Activated CD4-positive, alpha-beta T cell treated with anti-CD3 and anti-CD28 coated beads for 48 hours (primary cell): Measurements from ENCODE around the gene FDX2.

ENCODE experiments used
- DNase-seq: peaks from one replicate; pipeline ENCODE4 v3.0.0-alpha.2; 2020

FDX2 gene

GRCh38 chr19:10295847-10296591 lies 19.8 kb downstream of the FDX2 start:
- DNase-seq, result no peak

DNA sequence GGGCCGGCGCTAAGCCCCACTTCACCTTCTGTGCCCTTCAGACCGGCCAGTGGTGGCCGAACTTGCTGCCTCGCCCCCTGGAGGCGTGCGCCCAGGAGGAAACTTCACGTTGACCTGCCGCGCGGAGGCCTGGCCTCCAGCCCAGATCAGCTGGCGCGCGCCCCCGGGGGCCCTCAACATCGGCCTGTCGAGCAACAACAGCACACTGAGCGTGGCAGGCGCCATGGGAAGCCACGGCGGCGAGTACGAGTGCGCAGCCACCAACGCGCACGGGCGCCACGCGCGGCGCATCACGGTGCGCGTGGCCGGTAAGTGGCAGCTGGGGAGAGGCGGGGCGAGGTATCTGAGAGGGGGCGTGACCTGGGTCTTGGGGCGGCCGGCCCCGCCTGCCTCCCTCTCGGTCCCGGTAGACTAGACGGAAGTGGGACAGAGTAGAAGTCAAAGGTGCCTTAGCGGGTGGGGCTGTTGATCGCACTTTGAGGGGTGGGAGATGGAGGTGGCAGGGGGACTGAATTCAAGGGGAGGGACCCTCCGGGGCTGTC lies 20.4 kb downstream of the FDX2 start:
- peak; percentile 66 for DNase-seq

GRCh38 chr19:10294368-10294697 lies 21.5 kb downstream of the FDX2 start:
- DNase-seq, result peak; percentile 17

- DNase-seq, result no peak
These were observed 22.0 kb downstream of the FDX2 start for GRCh38 chr19:10293637-10294367.

DNA sequence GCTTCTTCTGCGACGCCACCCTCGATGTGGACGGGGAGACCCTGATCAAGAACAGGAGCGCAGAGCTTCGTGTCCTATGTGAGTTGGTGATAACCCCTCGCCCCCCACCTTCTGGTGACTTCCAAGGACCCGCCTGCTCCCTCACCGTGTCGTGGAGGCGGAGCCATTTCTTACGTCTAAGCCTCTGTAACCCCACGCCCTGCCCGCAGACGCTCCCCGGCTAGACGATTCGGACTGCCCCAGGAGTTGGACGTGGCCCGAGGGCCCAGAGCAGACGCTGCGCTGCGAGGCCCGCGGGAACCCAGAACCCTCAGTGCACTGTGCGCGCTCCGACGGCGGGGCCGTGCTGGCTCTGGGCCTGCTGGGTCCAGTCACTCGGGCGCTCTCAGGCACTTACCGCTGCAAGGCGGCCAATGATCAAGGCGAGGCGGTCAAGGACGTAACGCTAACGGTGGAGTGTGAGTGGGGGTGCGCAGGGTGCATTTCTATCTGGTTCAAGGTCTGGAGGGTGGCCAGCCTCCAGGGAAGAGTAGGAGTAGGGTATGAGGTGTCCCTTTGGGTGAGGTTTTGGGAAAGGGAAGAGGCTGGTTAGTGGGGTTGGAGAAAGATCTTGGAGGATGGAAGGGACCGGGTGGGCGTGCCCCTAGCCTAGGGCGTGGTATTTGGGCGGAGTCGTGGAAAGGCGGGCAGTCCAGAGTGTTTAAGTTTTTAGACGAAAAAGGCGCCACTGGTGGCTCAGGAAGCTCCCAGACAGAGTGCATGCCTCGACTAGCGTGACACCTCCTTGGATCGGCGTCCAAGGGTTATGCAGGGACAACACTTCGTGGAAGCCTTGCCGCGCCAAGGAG lies 22.8 kb downstream of the FDX2 start:
- DNase-seq, result peak; percentile 34

- peak; percentile 89 for DNase-seq
These were observed 23.5 kb downstream of the FDX2 start for GRCh38 chr19:10292206-10292788.

GRCh38 chr19:10291554-10292205 lies 24.1 kb downstream of the FDX2 start:
- no peak for DNase-seq

- peak; percentile 67 for DNase-seq
These were observed 24.8 kb downstream of the FDX2 start for GRCh38 chr19:10290876-10291553.

GRCh38 chr19:10290357-10290875 lies 25.4 kb downstream of the FDX2 start:
- DNase-seq, result peak; percentile 24

GRCh38 chr19:10289836-10290356 lies 25.9 kb downstream of the FDX2 start, which contains the start of gene ICAM5:
Gene ICAM5, plus strand, starts transcription at chr19:10289952. Its CDS starts 92 bp downstream, at chr19:10290044.
- peak; percentile 56 for DNase-seq

DNA sequence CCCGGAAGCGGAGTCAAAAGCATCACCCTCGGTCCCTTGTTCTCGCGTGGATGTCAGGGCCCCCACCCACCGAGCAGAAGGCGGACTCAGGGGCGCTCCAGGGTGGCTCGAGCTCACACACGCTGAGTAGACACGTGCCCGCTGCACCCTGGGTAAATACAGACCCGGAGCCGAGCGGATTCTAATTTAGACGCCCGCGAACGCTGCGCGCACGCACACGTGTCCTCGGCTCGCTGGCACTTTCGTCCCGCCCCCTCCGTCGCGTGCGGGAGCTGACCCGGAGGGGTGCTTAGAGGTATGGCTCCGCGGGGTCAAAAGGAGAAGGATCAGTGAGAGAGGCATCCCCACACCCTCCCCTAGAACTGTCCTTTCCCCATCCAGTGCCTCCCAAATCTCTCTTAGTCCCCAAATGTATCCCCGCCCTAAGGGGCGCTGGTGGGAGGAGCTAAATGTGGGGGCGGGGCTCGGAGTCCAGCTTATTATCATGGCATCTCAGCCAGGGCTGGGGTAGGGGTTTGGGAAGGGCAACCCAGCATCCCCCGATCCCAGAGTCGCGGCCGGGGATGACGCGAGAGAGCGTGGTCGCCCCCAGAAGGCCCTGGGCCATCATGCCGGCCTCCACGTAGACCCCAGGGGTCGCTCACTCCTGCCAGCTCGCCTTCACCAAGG lies 26.5 kb downstream of the FDX2 start:
- peak; percentile 85 for DNase-seq

- peak; percentile 72 for DNase-seq
These were observed 27.1 kb downstream of the FDX2 start for GRCh38 chr19:10288662-10289166.

- peak; percentile 49 for DNase-seq
These were observed 28.7 kb downstream of the FDX2 start, which contains the start of gene ICAM4 for GRCh38 chr19:10286803-10287737. Gene ICAM4, plus strand, starts transcription at chr19:10286955. Its CDS starts 58 bp downstream, at chr19:10287013.

DNA sequence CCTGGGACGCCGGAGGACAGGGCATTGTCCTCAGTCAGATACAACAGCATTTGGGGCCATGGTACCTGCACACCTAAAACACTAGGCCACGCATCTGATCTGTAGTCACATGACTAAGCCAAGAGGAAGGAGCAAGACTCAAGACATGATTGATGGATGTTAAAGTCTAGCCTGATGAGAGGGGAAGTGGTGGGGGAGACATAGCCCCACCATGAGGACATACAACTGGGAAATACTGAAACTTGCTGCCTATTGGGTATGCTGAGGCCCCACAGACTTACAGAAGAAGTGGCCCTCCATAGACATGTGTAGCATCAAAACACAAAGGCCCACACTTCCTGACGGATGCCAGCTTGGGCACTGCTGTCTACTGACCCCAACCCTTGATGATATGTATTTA lies 30.4 kb downstream of the FDX2 start:
- no peak for DNase-seq

DNA sequence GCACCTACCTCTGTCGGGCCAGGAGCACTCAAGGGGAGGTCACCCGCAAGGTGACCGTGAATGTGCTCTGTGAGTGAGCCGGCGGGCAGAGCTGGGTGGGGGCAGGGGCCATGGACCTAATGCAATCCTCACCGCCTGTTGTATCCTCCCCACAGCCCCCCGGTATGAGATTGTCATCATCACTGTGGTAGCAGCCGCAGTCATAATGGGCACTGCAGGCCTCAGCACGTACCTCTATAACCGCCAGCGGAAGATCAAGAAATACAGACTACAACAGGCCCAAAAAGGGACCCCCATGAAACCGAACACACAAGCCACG lies 30.9 kb downstream of the FDX2 start:
- DNase-seq, result no peak

DNA sequence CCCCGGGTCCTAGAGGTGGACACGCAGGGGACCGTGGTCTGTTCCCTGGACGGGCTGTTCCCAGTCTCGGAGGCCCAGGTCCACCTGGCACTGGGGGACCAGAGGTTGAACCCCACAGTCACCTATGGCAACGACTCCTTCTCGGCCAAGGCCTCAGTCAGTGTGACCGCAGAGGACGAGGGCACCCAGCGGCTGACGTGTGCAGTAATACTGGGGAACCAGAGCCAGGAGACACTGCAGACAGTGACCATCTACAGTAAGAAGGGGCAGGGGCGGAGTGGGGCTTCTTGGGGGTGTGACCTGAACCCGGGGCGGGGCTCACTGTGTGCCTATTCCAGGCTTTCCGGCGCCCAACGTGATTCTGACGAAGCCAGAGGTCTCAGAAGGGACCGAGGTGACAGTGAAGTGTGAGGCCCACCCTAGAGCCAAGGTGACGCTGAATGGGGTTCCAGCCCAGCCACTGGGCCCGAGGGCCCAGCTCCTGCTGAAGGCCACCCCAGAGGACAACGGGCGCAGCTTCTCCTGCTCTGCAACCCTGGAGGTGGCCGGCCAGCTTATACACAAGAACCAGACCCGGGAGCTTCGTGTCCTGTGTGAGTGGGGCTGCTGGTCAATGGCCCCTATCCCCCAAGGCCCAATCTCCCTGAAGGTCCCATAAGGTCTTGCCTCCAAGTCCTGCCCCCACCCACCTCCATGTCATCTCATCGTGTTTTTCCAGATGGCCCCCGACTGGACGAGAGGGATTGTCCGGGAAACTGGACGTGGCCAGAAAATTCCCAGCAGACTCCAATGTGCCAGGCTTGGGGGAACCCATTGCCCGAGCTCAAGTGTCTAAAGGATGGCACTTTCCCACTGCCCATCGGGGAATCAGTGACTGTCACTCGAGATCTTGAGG lies 31.5 kb downstream of the FDX2 start:
- no peak for DNase-seq

GRCh38 chr19:10283301-10284064 lies 32.3 kb downstream of the FDX2 start:
- no peak for DNase-seq
